CD14-positive monocyte (primary cell): ENCODE measurements around the gene KRT86. TPM values are rescaled to one million over a fixed set of nuclear protein-coding genes. Genes with fewer than 3 reads are reported as not detected.

Experiments
- DNase-seq, 3 donors: peaks; one replicate each; pipeline ENCODE4 v3.0.0-alpha.2; 2011 to 2022
- H2AFZ ChIP-seq: 2 replicates; pipeline ENCODE4 v1.6.0; 2012; ENCODE audit warnings: mild to moderate bottlenecking, low read depth, low read length, inconsistent platforms; ENCODE audit not compliant: insufficient read depth, poor library complexity, severe bottlenecking
- H3K27ac ChIP-seq, 2 donors: 1 replicate in 1 of 2; 2 replicates in 1 of 2; pipeline ENCODE4 v1.5.1; 2012 to 2013; ENCODE audit warnings: low read length in 2 of 2, control low read depth in 1 of 2, inconsistent platforms in 1 of 2, low read depth in 1 of 2, mild to moderate bottlenecking in 1 of 2
- H3K27me3 ChIP-seq, 2 donors: one replicate each; pipeline versions ENCODE4 v1.6.0 to v1.6.1; 2011 to 2013; ENCODE audit warnings: low read length in 2 of 2; ENCODE audit not compliant: control insufficient read depth in 2 of 2, insufficient read depth in 2 of 2
- H3K36me3 ChIP-seq, 2 donors: replicated peaks in 1 of 2; 1 replicate in 1 of 2; 2 replicates in 1 of 2; pipeline versions ENCODE4 v1.5.1 to v1.6.1; 2012 to 2013; ENCODE audit warnings: low read length in 2 of 2, control low read depth in 1 of 2, inconsistent platforms in 1 of 2, mild to moderate bottlenecking in 1 of 2; ENCODE audit not compliant: insufficient read depth in 2 of 2, control insufficient read depth in 1 of 2
- H3K4me1 ChIP-seq, 2 donors: 1 replicate in 1 of 2; 2 replicates in 1 of 2; pipeline versions ENCODE4 v1.5.1 to v1.6.1; 2012 to 2013; ENCODE audit warnings: low read length in 2 of 2, control low read depth in 1 of 2, inconsistent platforms in 1 of 2, mild to moderate bottlenecking in 1 of 2, moderate library complexity in 1 of 2; ENCODE audit not compliant: insufficient read depth in 2 of 2, control insufficient read depth in 1 of 2
- H3K4me2 ChIP-seq: replicated peaks from 2 replicates; pipeline ENCODE3; 2012; ENCODE audit warnings: low read length, moderate library complexity, mild to moderate bottlenecking; ENCODE audit not compliant: poor library complexity, severe bottlenecking; ENCODE audit errors: extremely low read depth
- H3K4me3 ChIP-seq, 3 experiments: fragments of 200-600 bp in 1 of 3; sonication (generic) in 1 of 3; replicated peaks in 1 of 3; 1 replicate in 2 of 3; 2 replicates in 1 of 3; pipeline ENCODE4 v1.5.1; 2011 to 2013; ENCODE audit warnings: low read length in 3 of 3, mild to moderate bottlenecking in 3 of 3, control low read depth in 2 of 3, low read depth in 2 of 3, inconsistent platforms in 1 of 3, moderate library complexity in 1 of 3
- H3K79me2 ChIP-seq: 2 replicates; pipeline ENCODE4 v1.6.0; 2012; ENCODE audit warnings: mild to moderate bottlenecking, control low read depth, inconsistent platforms, low read length, moderate library complexity; ENCODE audit not compliant: insufficient read depth
- H3K9ac ChIP-seq: 2 replicates; pipeline ENCODE4 v1.6.0; 2017; ENCODE audit warnings: low read length, mild to moderate bottlenecking; ENCODE audit not compliant: insufficient read depth, poor library complexity, severe bottlenecking
- H3K9me3 ChIP-seq, 2 donors: replicated peaks in 1 of 2; 1 replicate in 1 of 2; 2 replicates in 1 of 2; pipeline versions ENCODE4 v1.5.1 to v1.6.1; 2012 to 2013; ENCODE audit warnings: low read length in 2 of 2, control low read depth in 1 of 2; ENCODE audit not compliant: control insufficient read depth in 1 of 2, insufficient read depth in 1 of 2
- H4K20me1 ChIP-seq: 2 replicates; pipeline ENCODE4 v1.6.0; 2012; ENCODE audit warnings: mild to moderate bottlenecking, low read length, control low read depth, moderate library complexity; ENCODE audit not compliant: insufficient read depth
- H3K27ac Mint-ChIP-seq, 7 donors: one replicate each; pipeline ENCODE4 v1.8.0; 2020; ENCODE audit warnings: mild to moderate bottlenecking in 7 of 7, mixed read lengths in 7 of 7, moderate library complexity in 6 of 7, inconsistent platforms in 2 of 7
- H3K27me3 Mint-ChIP-seq, 3 donors: one replicate each; pipeline ENCODE4 v1.8.0; 2021 to 2022; ENCODE audit warnings: low read depth in 3 of 3, mild to moderate bottlenecking in 3 of 3, mixed read lengths in 3 of 3, moderate library complexity in 3 of 3, inconsistent platforms in 1 of 3
- H3K36me3 Mint-ChIP-seq, 2 donors: one replicate each; pipeline ENCODE4 v1.8.0; 2020; ENCODE audit warnings: mixed read lengths in 2 of 2, inconsistent platforms in 1 of 2, mild to moderate bottlenecking in 1 of 2
- H3K4me1 Mint-ChIP-seq: one replicate; pipeline ENCODE4 v1.8.0; 2020; ENCODE audit warnings: mild to moderate bottlenecking, mixed read lengths
- H3K4me3 Mint-ChIP-seq, 2 donors: one replicate each; pipeline ENCODE4 v1.8.0; 2020; ENCODE audit warnings: mild to moderate bottlenecking in 2 of 2, mixed read lengths in 2 of 2, moderate library complexity in 1 of 2
- H3K9me3 Mint-ChIP-seq, 7 donors: one replicate each; pipeline ENCODE4 v1.8.0; 2020 to 2022; ENCODE audit warnings: mixed read lengths in 7 of 7, mild to moderate bottlenecking in 6 of 7, moderate library complexity in 6 of 7, inconsistent platforms in 2 of 7
- WGBS: methylation state at CpG from one replicate; pipeline ENCODE4 v1.1.5; 2013; ENCODE audit warnings: missing lambda C conversion rate; ENCODE audit not compliant: insufficient coverage; 5-methylcytosine and 5-hydroxymethylcytosine counted together
- intact Hi-C, 2 donors: fragments of 100-400 bp; cut with micrococcal nuclease; formaldehyde crosslinking; loops; one replicate each; pipeline versions ENCODE4 v1.15.0 to v1.15.1; 2023
- polyA plus RNA-seq, 3 donors: library from polyadenylated mRNA; depleted of rRNA in 1 of 3; unstranded in 2 of 3; stranded (reverse) in 1 of 3; fragments of 300-500 nt in 2 of 3; fragments of >200 nt in 1 of 3; fragmentation: Illumina TruSeq in 2 of 3; gene quantifications; 1 replicate in 2 of 3; 2 replicates in 1 of 3; pipeline ENCODE4 v1.2.3, GENCODE V29; 2012 to 2021
- TF ChIP-seq, protein P1 (sequence below): fragments of 200-600 bp; IDR thresholded peaks from one replicate; pipeline ENCODE4 v1.8.0; 2022; ENCODE audit warnings: antibody characterized with exemption, mild to moderate bottlenecking

The KRT86 gene
- polyA plus RNA-seq, 3 donors, result not detected

DNA sequence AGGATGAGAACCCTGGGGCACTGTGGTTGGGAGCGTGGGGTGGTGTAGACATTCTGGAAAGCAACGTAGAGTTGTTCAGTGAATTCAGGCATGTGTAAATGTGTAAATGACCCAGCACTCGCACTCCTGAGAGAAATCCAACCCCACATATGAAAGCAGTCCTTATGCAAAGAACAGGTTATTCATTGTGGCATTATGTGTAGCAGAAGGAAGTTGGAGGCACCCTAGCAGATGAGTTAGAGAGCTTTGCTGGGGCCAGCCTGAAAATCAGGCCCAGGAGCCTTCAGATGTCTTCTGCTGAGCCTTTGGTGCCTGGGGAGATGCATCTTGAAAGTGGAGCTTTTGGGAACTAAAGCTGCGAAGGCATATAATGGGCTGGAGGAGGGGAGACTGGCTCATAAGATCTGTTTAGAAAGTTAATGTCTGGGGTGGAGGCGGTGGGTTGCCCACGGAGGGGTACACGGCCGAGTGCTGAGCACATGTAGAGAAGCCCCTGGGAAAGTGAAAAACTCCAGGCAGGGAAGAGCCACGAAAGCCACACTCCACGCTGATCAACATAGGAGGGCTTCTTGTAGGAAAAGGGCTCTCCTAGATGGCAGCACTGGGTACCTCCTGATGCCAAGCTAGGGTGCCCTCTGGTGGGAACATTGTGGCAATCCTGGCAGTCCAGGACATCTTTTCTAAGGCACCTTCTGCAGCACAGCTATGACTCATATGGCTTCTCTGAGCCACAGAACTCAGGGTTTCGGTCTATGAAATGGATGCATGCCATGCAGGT lies 52.8 kb downstream of the KRT86 start:
- no peak overlapping the region for H3K9ac ChIP-seq
- peak; percentile 81 to 90 (median 87) for DNase-seq
- 35% methylated on average over 9 of the region's 11 CpGs for WGBS
- H4K20me1 ChIP-seq, result no peaks in the 10 kb centered on the region
- H2AFZ ChIP-seq, result no peak overlapping the region
- Mint-ChIP-seq H3K27ac (no peak overlapping the region), H3K27me3 (peaks cover 16 to 36% (median 22%) of the 10 kb centered on the region in 3 donors), H3K9me3 (peaks cover 0 to 1% (median 0%) of the 10 kb centered on the region in 7 donors), H3K4me3 (no peak overlapping the region), H3K4me1 (peaks cover 4% of the 10 kb centered on the region), H3K36me3 (no peaks in the 10 kb centered on the region)
- no peak overlapping the region for H3K4me2 ChIP-seq
- H3K4me1 ChIP-seq, result no peaks in the 10 kb centered on the region
- H3K36me3 ChIP-seq, result no peaks in the 10 kb centered on the region
- TF ChIP-seq, protein P1, sequence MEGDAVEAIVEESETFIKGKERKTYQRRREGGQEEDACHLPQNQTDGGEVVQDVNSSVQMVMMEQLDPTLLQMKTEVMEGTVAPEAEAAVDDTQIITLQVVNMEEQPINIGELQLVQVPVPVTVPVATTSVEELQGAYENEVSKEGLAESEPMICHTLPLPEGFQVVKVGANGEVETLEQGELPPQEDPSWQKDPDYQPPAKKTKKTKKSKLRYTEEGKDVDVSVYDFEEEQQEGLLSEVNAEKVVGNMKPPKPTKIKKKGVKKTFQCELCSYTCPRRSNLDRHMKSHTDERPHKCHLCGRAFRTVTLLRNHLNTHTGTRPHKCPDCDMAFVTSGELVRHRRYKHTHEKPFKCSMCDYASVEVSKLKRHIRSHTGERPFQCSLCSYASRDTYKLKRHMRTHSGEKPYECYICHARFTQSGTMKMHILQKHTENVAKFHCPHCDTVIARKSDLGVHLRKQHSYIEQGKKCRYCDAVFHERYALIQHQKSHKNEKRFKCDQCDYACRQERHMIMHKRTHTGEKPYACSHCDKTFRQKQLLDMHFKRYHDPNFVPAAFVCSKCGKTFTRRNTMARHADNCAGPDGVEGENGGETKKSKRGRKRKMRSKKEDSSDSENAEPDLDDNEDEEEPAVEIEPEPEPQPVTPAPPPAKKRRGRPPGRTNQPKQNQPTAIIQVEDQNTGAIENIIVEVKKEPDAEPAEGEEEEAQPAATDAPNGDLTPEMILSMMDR, result peak; percentile 88
- H3K4me3 ChIP-seq, result no peak overlapping the region
- no peaks in the 10 kb centered on the region for H3K79me2 ChIP-seq
- no peaks in the 10 kb centered on the region for H3K9me3 ChIP-seq
- H3K27me3 ChIP-seq, result peaks cover 0 to 11% of the 10 kb centered on the region in 2 donors
- intact Hi-C loops, result loop anchor here (1.0 to 5.0 kb wide), 3 partner anchors 105 to 171 kb away; no protein-coding TSS in a partner anchor
- no peak overlapping the region for H3K27ac ChIP-seq

DNA sequence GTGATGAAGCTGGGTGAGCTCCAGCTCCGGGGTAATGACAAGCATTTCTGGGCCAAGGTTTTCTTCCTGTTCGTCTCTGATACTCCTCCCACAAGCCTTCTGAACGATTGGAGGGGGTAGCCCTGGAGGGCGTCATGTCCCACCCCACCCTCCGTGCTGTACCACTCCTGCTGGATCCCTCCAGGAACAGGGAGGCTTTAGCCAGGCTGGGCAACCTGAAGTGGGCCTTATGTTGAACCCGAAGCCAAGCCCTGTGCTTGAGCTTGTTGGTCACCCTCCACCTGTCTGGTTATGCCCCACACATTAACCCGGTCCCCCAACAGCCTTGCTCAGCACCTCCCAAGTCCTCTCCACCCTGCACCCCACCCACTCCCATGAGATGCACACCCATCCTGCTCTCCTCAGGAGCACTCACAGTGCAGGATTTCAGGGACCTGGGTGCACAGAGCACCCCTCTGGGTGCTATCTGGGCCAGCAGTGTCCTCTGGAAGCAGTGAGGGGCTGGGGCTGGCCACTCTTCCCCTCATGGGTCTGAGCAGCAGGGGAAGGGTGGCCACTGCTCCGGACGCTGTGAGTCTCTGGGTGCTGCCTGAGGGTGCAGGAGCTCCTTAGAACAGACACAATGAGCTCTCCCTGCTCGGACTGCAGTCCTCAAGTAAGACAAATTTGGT lies 53.5 kb downstream of the KRT86 start:
- H2AFZ ChIP-seq, result no peak overlapping the region
- DNase-seq, result no peak
- WGBS, result 74% methylated on average over 6 of the region's 10 CpGs

More for the DNA sequence above, 53.5 kb downstream of the KRT86 start:
- no peak overlapping the region for H3K9ac ChIP-seq
- H3K79me2 ChIP-seq, result no peaks in the 10 kb centered on the region
- no peaks in the 10 kb centered on the region for H3K36me3 ChIP-seq
- H3K4me2 ChIP-seq, result no peak overlapping the region
- Mint-ChIP-seq H3K9me3 (no peaks in the 10 kb centered on the region), H3K4me1 (peaks cover 4% of the 10 kb centered on the region), H3K27me3 (peaks cover 14 to 31% (median 22%) of the 10 kb centered on the region in 3 donors), H3K36me3 (no peaks in the 10 kb centered on the region), H3K27ac (no peak overlapping the region), H3K4me3 (peak overlapping the region in 1 of 2 donors; percentile 18)
- intact Hi-C loops, result loop anchor here (1.0 to 5.0 kb wide), 3 partner anchors 106 to 172 kb away; no protein-coding TSS in a partner anchor
- H3K9me3 ChIP-seq, result no peaks in the 10 kb centered on the region
- H3K27ac ChIP-seq, result no peak overlapping the region
- no peaks in the 10 kb centered on the region for H4K20me1 ChIP-seq
- H3K4me3 ChIP-seq, result no peak overlapping the region
- TF ChIP-seq, protein P1, result peak; percentile 39
- H3K27me3 ChIP-seq, result peaks cover 0 to 11% of the 10 kb centered on the region in 2 donors
- H3K4me1 ChIP-seq, result no peaks in the 10 kb centered on the region
